MM.1S (cell line): Measurements from ENCODE around the gene KIFBP.

Experiments used
- DNase-seq: peaks from one replicate; pipeline ENCODE4 v3.0.0-alpha.2; 2015
- H2AFZ ChIP-seq: fragments of 300-600 bp; sonication (generic); 2 replicates; pipeline ENCODE4 v1.6.0; 2016; ENCODE audit warnings: antibody characterized with exemption, low read length
- H3F3A ChIP-seq: fragments of 300-600 bp; sonication (generic); 2 replicates; pipeline ENCODE4 v1.6.1; 2016; ENCODE audit warnings: mild to moderate bottlenecking, antibody characterized with exemption, low read length, moderate library complexity, mixed read lengths; ENCODE audit not compliant: insufficient read depth
- H3K27ac ChIP-seq: fragments of 300-600 bp; sonication (generic); 2 replicates; pipeline ENCODE4 v1.5.1; 2016; ENCODE audit warnings: mild to moderate bottlenecking, low read length
- H3K27me3 ChIP-seq: fragments of 300-600 bp; sonication (generic); replicated peaks from 2 replicates; pipeline ENCODE4 v1.6.0; 2016; ENCODE audit warnings: low read length; ENCODE audit not compliant: insufficient read depth
- H3K36me3 ChIP-seq: fragments of 300-600 bp; sonication (generic); replicated peaks from 2 replicates; pipeline ENCODE4 v1.6.1; 2016; ENCODE audit warnings: mild to moderate bottlenecking, low read length, mixed read lengths; ENCODE audit not compliant: insufficient read depth
- H3K4me1 ChIP-seq: fragments of 300-600 bp; sonication (generic); 2 replicates; pipeline ENCODE4 v1.6.1; 2016; ENCODE audit warnings: low read length, mixed read lengths
- H3K4me2 ChIP-seq: fragments of 300-600 bp; sonication (generic); 2 replicates; pipeline ENCODE4 v1.6.0; 2016; ENCODE audit warnings: low read depth, low read length
- H3K4me3 ChIP-seq: fragments of 300-600 bp; sonication (generic); 2 replicates; pipeline ENCODE4 v1.5.1; 2016; ENCODE audit warnings: low read length, mixed read lengths
- H3K79me2 ChIP-seq: fragments of 300-600 bp; sonication (generic); 2 replicates; pipeline ENCODE4 v1.6.1; 2016; ENCODE audit warnings: mixed run types, low read length, mixed read lengths
- H3K9ac ChIP-seq: fragments of 300-600 bp; sonication (generic); 2 replicates; pipeline ENCODE4 v1.6.1; 2016; ENCODE audit warnings: low read length, mixed read lengths
- H3K9me2 ChIP-seq: fragments of 300-600 bp; sonication (generic); replicated peaks from 2 replicates; pipeline ENCODE4 v1.6.1; 2016; ENCODE audit warnings: mild to moderate bottlenecking, low read length, mixed read lengths; ENCODE audit not compliant: insufficient read depth
- H3K9me3 ChIP-seq: fragments of 300-600 bp; sonication (generic); replicated peaks from 2 replicates; pipeline ENCODE4 v1.6.1; 2016; ENCODE audit warnings: mild to moderate bottlenecking, low read length, mixed read lengths; ENCODE audit not compliant: insufficient read depth
- H4K20me1 ChIP-seq: fragments of 300-600 bp; sonication (generic); 2 replicates; pipeline ENCODE4 v1.6.1; 2016; ENCODE audit warnings: mild to moderate bottlenecking, low read length, moderate library complexity, mixed read lengths; ENCODE audit not compliant: insufficient read depth
- EZH2 ChIP-seq: fragments of 300-600 bp; sonication (generic); optimal IDR thresholded peaks from 2 replicates; pipeline ENCODE3; 2017; ENCODE audit warnings: low read depth, mild to moderate bottlenecking, antibody characterized with exemption, low read length, mixed read lengths
- EZH2phosphoT487 ChIP-seq: fragments of 300-600 bp; sonication (generic); IDR thresholded peaks from 2 replicates; pipeline ENCODE4 v1.6.1; 2018; ENCODE audit warnings: antibody characterized with exemption, low read length
- TF ChIP-seq, protein P1 (sequence below): fragments of 300-600 bp; sonication (generic); IDR thresholded peaks from 2 replicates; pipeline ENCODE4 v1.5.1; 2016; ENCODE audit warnings: antibody characterized with exemption, low read length, mixed read lengths

Gene KIFBP

DNA sequence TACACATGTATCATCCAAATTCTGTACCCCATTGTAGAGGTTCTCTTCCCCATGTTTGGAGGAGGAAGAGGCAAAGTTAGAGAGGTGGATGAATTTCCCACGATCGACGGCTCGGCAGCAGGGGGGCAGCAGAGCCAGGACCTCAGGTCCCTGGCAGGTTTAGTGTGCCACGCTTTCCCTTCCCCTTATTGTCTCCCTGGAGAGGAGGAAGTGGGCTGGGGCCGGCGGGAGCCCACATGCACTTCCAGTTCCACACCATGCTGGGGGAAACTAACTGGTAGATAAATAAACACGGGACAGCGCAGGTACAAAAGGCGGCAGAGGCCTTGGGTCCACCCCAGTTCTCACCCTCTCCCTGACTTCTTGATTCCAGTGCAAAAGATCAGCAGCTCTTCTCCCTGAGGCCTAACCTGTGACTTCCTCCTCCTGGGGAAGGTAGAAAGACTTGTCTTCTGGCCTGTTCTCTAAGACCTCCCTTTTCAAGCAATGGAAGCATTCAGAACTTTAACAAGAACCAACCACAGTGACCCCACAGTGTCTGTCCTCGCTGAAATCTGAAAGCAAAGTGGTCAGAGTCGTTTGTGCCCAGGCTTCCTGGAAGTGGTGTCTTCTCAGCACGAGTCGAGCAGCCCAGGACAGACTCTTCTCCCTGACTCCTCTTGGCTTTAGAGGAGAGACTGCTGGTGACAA lies 68.8 kb downstream of the KIFBP start:
- Histone ChIP-seq H3K27me3 (no peaks in the 10 kb centered on the region), H3K4me3 (no peak overlapping the region), H3F3A (no peaks in the 10 kb centered on the region), H3K9me2 (no peaks in the 10 kb centered on the region), H3K27ac (no peak overlapping the region), H3K36me3 (no peaks in the 10 kb centered on the region), H2AFZ (0 out of 2 replicates have a peak overlapping the region, but pooled peaks have one; percentile 17), H4K20me1 (no peaks in the 10 kb centered on the region), H3K79me2 (no peaks in the 10 kb centered on the region), H3K4me2 (no peak overlapping the region), H3K9me3 (no peaks in the 10 kb centered on the region), H3K4me1 (no peaks in the 10 kb centered on the region), H3K9ac (no peak overlapping the region)
- TF ChIP-seq EZH2 = no peak
- no peak for TF ChIP-seq EZH2phosphoT487
- no peak for DNase-seq

DNA sequence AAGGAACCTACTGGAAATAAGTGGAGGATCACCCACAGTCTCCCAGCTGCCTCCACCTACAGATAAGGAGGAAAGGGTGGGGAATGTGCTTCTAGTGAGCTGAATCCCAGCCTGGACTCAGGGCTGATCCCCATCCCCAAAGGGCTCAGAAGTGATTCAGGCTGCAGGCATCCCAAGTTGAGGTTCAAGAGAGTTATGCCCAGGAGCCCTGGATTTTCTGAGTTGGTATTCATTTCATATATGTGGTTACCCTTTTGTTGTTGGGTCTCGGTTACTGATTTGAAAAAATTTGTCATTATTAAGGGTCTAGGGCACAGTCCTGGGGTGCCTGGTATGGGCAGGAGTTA lies 69.3 kb downstream of the KIFBP start:
- H3K4me1 ChIP-seq = no peaks in the 10 kb centered on the region
- H3K9ac ChIP-seq = no peak overlapping the region
- H3K9me2 ChIP-seq = no peaks in the 10 kb centered on the region
- H3K9me3 ChIP-seq = no peaks in the 10 kb centered on the region
- no peaks in the 10 kb centered on the region for H3F3A ChIP-seq
- TF ChIP-seq, protein P1, sequence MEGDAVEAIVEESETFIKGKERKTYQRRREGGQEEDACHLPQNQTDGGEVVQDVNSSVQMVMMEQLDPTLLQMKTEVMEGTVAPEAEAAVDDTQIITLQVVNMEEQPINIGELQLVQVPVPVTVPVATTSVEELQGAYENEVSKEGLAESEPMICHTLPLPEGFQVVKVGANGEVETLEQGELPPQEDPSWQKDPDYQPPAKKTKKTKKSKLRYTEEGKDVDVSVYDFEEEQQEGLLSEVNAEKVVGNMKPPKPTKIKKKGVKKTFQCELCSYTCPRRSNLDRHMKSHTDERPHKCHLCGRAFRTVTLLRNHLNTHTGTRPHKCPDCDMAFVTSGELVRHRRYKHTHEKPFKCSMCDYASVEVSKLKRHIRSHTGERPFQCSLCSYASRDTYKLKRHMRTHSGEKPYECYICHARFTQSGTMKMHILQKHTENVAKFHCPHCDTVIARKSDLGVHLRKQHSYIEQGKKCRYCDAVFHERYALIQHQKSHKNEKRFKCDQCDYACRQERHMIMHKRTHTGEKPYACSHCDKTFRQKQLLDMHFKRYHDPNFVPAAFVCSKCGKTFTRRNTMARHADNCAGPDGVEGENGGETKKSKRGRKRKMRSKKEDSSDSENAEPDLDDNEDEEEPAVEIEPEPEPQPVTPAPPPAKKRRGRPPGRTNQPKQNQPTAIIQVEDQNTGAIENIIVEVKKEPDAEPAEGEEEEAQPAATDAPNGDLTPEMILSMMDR = no peak
- no peak for TF ChIP-seq EZH2
- no peak for TF ChIP-seq EZH2phosphoT487
- H3K36me3 ChIP-seq = no peaks in the 10 kb centered on the region
- H2AFZ ChIP-seq = 0 out of 2 replicates have a peak overlapping the region, but pooled peaks have one; percentile 17
- H3K4me2 ChIP-seq = no peak overlapping the region
- no peaks in the 10 kb centered on the region for H3K79me2 ChIP-seq
- H3K27ac ChIP-seq = no peak overlapping the region
- H3K4me3 ChIP-seq = no peak overlapping the region
- DNase-seq = no peak
- no peaks in the 10 kb centered on the region for H4K20me1 ChIP-seq
- H3K27me3 ChIP-seq = no peaks in the 10 kb centered on the region

DNA sequence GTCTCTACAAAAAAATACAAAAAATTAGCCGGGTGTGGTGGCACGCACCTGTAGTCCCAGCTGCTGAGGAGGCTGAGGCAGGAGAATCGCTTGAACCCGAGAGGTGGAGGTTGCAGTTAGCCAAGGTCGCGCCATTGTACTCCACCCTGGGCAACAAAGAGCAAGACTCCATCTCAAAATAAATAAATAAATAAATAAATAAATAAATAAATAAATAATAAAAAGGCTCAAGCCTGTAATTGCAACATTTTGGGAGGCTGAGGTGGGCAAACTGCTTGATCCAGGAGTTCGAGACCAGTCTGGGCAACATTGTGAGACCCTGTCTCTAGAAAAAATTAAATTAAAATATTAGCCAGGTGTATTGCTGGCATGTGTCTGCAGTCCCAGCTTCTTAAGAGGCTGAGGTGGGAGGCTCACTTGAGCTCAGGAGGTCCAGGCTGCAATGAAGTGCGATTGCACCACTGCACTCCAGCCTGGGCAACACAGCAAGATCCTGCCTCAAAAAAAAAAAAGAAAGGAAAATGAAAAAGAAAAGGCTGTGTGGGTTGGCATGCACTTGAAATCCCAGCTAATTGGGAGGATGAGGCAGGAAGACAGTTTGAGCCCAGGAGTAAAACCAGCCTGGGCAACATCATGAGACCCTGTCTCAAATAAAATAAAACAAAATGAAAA lies 71.7 kb downstream of the KIFBP start:
- H3F3A ChIP-seq = no peaks in the 10 kb centered on the region
- no peaks in the 10 kb centered on the region for H3K9me3 ChIP-seq
- 0 out of 2 replicates have a peak, but pooled peaks cover under 1% of the 10 kb centered on the region for H3K4me1 ChIP-seq
- no peaks in the 10 kb centered on the region for H3K27me3 ChIP-seq
- H4K20me1 ChIP-seq = no peaks in the 10 kb centered on the region
- no peak for DNase-seq
- H3K36me3 ChIP-seq = no peaks in the 10 kb centered on the region
- H3K4me3 ChIP-seq = no peak overlapping the region
- TF ChIP-seq, protein P1 = no peak
- TF ChIP-seq EZH2phosphoT487 = no peak
- H3K9ac ChIP-seq = no peak overlapping the region
- no peaks in the 10 kb centered on the region for H3K9me2 ChIP-seq
- no peaks in the 10 kb centered on the region for H3K79me2 ChIP-seq
- no peak overlapping the region for H2AFZ ChIP-seq
- no peak overlapping the region for H3K27ac ChIP-seq
- H3K4me2 ChIP-seq = no peak overlapping the region
